NCI-H2196 treated with DMSO at 0.1 percent for 48 hours (cell line): Measurements from ENCODE around the gene RHBDD3.
"Not testable (repeated sequence)": the region's sequence is repeated elsewhere in the genome, so short reads cannot be mapped to it uniquely, and the experiment has no call there.

Experiments
- DNase-seq: peaks from one replicate; lab custom pipeline; 2025; ENCODE audit not compliant: unreplicated experiment; lab: John Stamatoyannopoulos, UW

RHBDD3 gene

DNA sequence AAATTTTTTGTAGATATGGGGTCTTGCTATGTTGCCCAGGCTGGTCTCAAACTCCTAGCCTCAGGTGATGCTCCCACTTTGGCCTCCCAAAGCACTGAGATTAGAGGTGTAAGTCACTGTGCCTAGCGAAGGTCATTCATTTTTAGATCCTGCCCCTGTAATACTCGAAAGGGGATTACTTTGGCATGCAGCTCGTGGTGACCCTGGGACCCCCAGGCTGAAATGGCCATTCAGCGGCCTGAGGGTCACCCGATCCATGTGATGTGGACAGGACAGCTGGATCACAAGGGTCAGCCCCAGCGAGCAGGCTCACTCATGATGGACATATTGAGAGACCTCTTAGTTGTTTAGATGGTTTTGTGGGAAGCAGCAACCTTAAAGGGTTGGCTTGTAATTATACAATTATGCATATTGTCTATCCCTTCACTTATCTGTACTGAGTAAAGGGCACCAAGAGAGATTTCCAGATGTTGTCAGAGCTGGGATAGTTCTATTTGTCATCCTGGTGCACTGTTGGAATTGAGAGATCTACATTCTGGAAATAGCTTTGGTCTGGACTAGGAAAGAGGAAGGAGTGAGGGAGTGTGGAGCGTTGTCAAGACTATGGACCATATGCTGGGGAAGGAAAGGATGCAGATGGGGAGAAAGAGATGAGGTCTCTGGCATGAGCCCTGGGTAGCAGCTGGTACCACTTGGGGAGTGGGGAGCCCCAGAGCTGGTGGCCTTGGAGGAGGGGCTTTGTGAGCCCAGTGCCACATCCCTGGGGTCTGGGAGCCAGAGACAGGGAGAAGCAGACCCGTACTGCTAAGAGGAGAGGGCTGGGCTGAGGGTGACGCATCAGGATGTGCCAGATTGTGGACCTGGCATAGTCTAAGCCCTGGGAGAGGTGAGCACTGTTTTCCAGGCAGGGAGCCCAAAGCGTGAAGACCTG is 15.5 kb downstream of the RHBDD3 start:
- DNase-seq, result no peak

DNA sequence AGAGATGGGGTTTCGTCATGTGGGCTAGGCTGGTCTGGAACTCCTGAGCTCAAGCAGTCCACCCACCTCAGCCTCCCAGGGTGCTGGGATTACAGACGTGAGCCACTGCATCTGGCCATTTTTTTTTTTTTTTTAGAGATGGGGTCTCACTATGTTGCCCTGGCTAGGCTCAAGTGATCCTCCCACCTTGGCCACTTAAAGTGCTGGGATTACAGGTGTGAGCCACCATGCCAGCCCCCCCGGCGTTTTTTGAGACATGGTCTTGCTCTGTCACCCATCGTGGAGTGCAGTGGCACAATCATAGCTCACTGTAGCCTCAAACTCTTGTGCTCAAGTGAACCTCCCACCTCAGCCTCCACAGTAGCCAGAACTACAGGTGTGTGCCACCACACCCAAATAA is 16.5 kb downstream of the RHBDD3 start:
- DNase-seq, result no peak

DNA sequence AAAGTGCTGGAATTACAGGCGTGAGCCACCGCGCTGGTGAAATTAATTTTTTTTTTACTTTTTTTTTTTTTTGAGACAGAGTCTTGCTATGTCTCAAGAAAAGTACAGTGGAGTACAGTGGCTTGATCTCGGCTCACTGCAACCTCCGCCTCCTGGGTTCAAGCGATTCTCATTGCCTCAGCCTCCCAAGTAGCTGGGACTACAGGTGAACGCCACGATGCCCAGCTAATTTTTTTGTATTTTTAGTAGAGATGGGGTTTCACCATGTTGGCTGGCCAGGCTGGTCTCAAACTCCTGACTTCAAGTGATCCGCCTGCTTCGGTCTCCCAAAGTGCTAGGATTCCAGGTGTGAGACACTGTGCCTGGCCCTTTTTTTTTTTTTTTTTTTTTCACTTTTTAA is 19.9 kb downstream of the RHBDD3 start:
- not testable (repeated sequence) for DNase-seq

DNA sequence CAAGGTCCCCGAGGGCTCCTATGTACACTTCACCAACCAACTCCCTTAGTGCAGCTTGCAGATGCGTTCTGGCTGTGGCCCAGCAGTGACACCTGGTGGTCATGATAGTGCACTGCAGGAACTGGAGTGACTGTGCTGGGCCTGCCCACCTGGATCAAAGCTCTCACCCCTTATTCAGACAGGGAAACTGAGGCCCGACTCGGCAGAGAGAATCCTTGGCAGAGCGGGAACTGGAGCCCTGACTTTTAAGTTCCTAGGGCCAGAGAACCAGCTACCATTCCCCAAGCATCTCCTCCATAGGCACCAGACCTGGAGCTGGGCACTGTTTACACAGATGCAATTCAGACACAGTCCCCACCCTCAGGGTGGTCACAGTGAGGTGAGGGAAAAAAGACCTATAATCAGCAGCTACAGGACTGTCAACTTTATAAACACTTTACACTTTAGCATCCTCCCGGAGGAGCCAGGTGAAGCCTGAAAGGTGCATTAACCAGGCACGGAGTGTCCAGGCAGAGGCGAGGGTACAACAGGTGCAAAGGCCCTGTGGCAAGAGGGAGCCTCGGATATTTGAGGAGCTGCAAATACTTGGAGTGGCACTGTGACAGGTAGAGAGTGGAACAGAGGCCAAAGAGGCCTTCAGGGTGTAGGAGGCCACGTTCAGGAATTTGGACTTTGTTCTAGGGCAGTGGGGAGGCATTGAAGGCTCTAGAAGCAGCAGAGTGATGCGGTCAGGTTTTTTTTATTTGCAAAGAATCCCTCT is 22.0 kb downstream of the RHBDD3 start:
- no peak for DNase-seq

DNA sequence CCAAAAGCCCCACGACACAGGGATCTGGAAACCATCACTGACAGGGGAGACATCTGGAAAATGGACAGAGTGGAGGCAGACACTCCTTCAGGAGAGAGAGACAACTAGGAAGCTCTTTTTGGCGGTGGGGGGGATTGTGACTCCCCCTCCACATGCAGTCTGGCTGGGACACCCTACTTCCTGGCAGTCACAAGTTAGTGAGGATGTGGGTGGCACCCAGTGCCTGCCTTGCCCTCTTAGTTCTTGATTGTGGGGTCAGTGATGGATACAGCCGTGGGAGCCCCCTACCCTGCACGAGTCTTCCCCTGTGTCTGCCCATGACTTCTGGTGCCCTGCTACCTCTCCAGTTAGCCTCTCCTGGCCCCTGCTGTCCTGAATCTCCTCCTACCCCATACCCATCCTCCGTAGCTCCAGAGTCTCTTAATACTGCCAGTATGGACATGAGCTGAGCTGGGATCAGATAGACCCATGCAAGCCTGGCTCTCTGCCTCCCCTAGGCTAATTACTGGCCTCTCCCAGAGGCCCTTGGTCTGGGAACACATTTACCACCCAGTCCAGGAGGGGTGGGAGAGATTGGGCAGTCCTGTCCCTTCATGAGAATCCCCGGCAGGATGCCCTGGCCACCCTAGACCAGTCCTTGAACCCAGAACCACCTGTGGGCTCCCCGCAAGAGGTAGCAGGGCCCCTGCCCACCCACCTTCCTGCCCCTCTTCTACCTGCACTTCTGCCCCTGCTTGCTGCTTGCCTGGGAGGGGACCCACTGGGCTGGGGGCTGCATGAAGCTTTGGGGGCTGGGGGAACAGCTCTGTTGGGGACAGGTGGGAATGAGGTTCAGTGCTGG is 22.8 kb downstream of the RHBDD3 start:
- DNase-seq, result no peak

DNA sequence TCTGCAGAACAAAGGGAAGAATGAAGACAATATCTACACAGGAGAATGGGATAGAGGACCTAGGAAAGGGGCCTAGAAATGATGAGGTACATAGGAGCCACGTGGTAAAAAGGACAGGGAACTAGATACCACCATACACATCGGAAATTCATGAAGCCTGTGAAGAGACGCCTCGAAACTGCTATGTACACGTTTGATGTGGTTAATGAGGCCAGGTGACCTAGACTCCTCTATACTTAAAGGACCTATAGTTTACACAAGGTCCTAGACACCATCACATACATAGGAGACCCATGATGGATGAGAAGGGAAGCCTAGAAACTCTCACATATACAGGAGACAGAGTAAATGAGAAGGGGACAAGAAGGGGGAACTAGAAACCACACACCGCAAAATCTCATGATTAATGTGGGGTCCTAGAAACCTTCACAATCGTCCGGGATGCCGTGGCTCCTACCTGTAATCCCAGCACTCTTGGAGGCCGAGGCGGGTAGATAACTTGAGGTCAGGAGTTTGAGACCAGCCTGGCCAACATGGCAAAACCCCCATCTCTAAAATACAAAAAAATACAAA is 23.8 kb downstream of the RHBDD3 start:
- no peak for DNase-seq

DNA sequence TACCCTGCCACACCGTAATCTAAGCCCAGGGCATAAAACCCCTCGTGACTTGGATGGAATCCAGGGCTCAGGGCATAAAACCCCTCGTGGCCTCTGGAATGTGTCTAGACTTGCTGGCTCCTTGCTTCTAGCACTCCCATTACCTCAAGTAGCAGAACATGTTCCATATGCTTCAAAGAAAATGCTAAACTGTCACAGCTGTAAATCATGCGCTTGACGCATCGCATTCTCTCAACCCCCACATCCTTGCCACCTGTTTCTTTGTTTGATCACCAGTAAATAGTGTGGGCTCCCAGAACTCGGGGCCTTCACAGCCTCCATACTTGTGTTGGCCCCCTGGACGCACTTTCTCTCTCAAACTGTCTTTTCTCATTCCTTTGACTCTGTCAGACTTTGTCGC is 27.3 kb downstream of the RHBDD3 start:
- DNase-seq, result not testable (repeated sequence)

DNA sequence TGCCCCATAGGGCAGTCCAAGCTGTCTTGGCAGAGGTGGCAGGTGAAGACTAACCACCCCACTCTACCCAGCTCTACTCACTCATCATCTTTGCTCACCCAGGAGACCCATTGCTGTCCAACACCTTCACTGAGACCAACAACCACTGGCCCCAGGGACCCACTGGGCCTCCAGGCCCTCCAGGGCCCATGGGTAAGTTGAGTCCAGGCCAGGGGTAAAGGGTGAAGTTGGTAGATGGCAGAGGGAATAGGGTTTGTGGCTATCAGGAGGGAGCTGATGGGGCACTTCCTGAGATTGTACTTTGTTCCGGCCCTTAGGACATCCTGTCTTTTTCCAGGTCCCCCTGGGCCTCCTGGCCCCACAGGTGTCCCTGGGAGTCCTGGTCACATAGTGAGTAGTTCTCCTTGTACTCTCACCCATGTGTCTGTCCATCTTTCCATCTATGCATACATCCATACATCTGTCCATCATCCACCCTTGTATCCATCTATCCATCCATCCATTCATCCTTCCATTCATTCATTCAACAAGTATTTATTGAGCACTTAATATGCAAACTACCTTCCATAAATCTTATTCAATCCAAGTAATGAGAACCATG is 34.4 kb downstream of the RHBDD3 start:
- DNase-seq, result no peak

DNA sequence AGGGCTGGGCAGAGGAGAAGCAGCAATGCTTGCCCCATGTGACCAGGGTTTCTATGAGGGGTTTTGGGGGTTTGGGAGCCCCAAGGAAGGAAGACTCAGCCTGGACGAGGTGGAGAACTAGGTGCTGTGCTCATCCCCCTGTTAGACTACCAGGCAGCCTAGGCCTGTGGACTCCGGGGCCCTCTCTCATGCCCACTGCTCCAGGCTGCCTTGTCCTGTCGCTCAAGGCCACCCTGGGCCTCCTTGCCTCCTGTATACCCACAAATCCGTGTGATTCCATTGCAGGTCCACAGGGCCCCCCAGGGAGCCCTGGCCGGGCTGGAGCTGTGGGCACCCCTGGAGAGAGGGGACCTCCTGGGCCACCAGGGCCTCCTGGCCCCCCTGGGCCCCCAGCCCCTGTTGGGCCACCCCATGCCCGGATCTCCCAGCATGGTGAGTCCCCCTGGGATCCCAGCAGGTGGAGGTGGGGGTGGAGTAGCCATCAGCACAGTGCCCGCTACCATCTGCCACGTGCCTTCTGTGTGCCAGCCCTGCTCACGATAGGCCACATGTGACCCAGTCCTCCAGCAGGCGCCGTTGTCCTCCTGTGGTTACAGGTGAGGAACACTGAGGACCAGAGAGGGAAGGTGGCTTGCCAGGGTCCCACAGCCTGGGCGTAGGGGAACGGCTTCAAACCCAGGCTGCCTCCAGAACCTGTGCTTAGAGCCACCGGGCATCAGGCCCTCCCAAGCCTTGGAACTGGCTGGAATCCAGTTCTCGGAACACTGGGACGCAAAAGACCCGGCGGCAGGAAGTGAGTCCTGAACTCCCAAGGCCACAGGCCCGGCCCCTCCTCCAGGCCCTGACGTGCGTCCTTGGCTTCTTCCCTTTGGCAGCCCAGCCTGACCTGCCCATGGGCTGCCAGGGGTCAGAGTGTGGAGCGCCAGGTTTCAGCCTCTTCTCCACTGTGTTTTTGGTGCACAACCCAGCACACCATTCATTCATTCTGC is 35.5 kb downstream of the RHBDD3 start:
- no peak for DNase-seq

DNA sequence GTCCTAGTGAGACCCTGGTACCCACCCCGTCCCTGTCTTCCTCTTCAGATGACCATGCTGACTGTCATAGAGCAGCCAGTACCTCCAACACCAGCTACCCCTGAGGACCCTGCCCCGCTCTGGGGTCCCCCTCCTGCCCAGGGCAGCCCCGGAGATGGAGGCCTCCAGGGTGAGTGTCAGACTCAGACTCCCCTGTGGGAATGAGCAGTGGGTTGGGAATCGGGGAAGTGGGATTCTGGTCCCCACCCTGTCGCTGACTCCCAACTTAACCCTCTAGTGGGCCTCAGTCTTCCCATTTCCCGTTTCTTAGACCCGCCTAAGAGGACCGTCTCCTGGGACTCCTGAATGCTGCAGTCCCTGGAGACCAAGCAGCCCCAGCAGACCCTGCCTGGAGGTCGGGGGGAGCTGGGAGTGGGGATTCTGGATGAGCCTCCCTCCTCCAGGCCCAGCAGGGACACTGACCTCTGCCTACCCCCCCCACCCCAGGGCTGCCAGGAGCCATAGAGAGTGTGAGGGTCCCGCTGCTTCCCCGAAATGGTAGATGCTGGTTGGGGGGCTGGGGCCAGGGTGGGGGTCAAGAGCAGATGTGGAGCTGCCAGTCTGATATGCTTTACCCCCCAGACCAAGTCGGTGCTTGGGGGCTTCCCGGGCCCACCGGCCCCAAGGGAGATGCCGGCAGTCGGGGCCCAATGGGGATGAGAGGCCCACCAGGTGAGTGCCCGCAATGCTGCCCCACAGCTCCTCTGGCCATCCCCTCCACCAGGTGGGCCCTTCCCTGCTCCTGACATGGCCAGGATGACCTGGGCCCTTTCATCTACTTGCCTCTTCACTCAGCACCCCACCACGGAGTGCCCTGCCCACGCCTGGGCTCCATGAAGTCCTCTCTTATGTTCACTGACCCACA is 36.6 kb downstream of the RHBDD3 start:
- no peak for DNase-seq

DNA sequence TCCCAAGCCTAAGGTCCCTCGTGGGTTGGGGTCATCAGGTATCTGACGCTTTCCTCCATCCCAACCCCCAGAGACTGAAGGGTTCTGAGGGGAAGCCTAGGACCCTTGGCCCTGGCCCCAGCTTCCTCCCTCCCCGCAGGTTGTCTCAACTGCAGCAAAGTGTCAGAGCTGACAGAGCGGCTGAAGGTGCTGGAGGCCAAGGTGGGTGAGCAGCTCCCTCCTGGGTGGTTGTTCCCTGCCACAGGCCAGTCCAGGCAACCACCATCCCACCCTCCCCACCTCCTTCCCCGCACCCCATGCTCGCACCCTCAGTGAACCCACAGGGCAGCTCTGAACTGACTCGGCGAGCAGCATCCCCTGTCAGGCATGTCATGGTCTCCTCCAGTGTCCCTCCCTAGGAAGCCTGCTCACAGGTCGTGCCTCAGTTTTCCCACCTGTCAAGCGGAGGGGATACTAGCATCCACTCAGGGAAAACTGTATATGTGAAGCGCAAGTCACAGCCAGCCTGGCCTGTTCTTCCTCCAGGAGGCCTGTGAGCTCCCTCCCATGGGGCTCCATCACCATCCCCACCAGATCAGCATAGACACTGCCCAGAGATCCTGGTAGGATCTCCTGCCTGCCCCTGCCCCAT is 41.3 kb downstream of the RHBDD3 start:
- no peak for DNase-seq

DNA sequence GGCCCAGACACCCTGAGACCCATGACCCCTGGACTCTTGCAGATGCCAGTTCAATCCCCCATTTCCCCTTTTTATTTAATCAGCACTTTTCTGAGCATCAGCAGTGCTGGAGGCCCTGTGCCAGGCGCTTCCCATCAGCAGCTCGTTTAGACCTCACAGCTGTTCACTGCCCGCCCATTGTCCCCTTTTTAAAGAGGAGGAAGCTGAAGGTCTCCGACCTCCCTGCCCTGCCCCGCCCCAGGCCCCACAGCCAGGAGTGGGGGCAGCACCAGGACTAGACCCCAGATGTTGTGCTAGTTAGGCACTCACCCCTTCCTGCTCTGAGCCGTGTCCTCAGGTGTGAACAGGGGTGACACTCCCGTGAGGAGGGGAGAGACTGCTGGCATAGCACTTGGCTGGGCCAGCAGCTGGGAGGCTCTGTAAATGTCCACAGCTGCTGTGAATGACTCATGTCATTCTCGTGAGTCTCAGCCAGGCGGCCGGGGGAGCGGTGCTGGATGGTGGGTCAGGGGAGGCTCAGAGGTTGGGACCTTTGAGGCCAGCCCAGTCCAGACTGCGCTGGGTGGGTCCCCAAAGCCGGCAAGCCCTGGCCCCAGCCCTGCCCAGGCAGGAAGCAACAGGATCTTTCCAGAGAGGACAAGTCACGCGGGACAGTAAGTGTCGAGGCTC is 42.2 kb downstream of the RHBDD3 start:
- DNase-seq, result no peak

DNA sequence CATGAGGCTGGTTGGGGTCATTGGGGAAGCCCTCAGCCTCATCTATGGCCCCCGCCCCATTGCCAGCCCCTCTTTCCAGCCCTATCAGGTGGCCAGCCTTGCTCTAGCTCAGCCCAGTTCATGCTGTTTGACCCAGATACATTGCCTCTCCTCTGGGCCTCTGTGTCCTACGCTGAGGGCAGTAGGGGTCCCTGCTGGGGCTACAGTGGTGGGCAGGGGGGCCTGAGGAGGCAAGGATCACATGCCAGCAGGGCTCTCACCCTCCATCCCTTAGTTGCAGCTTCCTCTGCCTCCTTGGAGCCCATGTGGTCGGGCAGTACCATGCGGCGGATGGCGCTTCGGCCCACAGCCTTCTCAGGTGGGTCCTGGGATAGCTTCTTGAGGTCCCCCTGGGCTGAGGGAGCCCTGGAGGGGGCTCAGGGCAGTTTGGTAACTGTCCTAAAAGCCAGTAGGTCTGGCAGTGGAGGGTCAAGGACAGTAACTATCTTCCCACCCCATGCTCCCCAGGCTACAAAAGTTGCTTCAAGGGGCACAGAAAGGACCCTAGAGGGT is 42.8 kb downstream of the RHBDD3 start:
- DNase-seq, result no peak

DNA sequence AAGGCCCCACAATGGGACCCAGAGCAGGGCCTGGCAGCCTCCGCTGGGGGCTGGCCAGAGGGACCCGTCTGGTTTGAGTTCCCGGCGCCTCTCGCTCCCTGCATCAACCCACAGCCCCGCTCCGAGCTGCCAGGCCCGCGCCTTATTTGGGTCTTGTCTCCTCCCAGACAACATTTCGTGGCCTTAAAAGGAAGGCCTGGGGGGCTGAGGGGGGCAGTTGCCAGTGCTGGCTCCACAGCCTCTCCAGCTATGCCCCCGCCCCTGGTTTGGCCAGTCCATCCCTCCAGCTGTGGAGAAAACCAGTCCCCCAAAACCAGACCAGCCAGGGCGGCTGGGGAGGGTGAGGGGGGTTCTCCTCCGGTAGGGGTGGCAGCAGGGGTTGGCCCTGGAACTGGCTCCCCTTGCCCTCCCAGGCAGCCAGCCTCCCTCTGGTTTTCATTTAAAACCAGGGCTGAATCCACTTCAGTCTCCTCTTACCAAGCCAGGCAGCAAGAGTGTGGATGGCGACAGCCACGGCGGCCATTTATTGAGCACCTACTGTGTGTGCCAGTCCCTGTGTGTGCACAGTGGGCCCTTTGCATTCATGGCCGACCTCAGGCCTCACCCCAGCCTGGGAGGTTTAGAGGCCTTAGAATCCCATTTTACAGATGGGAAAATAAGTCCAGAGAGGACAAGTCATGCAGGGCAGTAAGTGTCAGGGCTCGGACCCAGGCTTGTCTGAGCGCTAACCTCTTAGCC is 43.5 kb downstream of the RHBDD3 start:
- no peak for DNase-seq

DNA sequence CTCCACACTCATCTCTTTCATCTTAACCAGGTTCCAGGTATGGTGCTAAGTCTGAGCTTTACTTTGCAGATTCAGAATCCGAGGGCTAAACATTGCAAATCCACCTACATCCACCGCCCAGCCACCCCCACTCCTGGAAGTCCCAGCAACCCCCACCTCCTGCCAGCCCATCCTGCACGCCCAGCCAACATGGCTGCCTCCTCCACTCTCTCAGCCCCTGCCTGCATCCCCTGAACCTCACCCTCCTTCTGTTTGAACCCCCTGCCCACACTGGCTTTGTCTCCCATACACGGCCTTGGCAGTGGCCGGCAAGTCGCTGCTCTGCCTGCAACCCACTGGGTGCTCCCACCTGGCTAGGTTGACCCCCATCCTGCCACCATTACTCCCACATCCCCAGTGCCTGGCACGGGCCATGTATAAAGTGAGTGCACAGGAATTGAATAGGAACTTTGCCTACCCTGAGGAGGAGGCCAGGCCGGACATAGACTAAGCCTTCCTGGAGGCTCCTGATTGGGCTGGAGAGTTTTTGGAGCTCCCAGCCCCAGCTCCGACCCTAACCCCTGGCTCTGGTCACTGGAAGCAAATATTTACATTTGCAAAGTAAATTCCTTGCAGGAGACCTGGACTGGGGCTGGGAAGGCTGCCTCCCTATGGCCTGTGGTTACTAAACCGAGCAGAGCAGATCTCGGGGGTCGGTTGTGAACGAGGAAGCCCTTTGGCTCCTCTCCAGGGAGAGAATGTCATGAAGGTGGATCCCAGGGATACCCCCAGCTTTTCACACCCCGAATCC is 47.7 kb downstream of the RHBDD3 start:
- DNase-seq, result no peak

DNA sequence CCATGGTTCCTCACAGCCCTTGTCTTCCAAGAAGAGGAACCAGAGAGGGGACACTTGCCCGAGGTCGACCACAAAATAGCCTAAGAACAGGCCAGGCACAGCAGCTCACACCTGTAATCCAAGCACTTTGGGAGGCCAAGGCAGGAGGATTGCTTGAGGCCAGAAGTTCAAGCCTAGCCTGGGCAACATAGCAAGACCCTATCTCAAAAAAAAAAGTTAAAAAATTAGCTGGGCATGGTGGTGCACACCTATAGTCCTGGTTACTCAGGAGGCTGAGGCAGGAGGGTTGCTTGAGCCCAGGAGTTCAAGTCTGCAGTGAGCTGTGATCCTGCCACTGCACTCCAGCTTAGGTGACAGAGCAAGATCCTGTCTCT is 48.4 kb downstream of the RHBDD3 start:
- DNase-seq, result not testable (repeated sequence)
